HCT116 (cell line): ENCODE data around the gene MAPKAPK5. TPM values are rescaled to one million over a fixed set of nuclear protein-coding genes. Genes with fewer than 3 reads are reported as not detected.
"Not testable (repeated sequence)": the region's sequence is repeated elsewhere in the genome, so short reads cannot be mapped to it uniquely, and the experiment has no call there.

Source experiments
- ATAC-seq: fragments of 200-7000 bp; cut with Tn5 transposase; 2 replicates; pipeline ENCODE4 v1.9.1; 2020; ENCODE audit warnings: mild to moderate bottlenecking, moderate library complexity
- BruUV-seq: library from RNA; stranded (reverse); fragments of 400-500 nt; replicated peaks from 2 replicates; lab custom pipeline; 2021; lab: Mats Ljungman, UMichigan
- CTCF ChIA-PET: fragments of 300-600 bp; sonication (Branson Sonifier 250); formaldehyde crosslinking; loops from one replicate; lab custom pipeline; 2021; ENCODE audit warnings: antibody characterized with exemption; lab: Charles Lee
- POLR2A ChIA-PET: fragments of 300-600, 350-600 bp; sonication (Branson Sonifier 250); formaldehyde crosslinking; loops from one replicate; lab custom pipeline; 2021; ENCODE audit warnings: antibody characterized with exemption; lab: Charles Lee
- RAD21 ChIA-PET, 2 experiments: fragments of 300-600 bp; sonication (Branson Sonifier 250); formaldehyde crosslinking; loops; one replicate each; lab custom pipeline; 2023; ENCODE audit warnings: low total read pairs in 2 of 2; ENCODE audit not compliant: uncharacterized antibody in 2 of 2, unreplicated experiment in 2 of 2, low non-redundant PET in 1 of 2; lab: Charles Lee
- DNase-seq: peaks from one replicate; pipeline ENCODE4 v3.0.0-alpha.2; 2010; ENCODE audit warnings: low read depth, low spot score
- H2AFZ ChIP-seq: fragments of 200-600 bp; shearing (Covaris generic), sonication (generic); 2 replicates; pipeline ENCODE4 v1.6.1; 2017; ENCODE audit warnings: low read depth, mixed run types, mixed read lengths, antibody characterized with exemption, low read length; ENCODE audit not compliant: poor library complexity, severe bottlenecking
- H3K27ac ChIP-seq: 2 replicates; pipeline ENCODE4 v1.5.1; 2012; ENCODE audit warnings: low read depth, low read length
- H3K27me3 ChIP-seq: fragments of 200-600 bp; sonication (generic); 2 replicates; pipeline ENCODE4 v1.6.1; 2016; ENCODE audit warnings: mixed run types, low read length, mixed read lengths; ENCODE audit not compliant: insufficient read depth
- H3K36me3 ChIP-seq, 2 experiments: fragments of 200-500 bp in 1 of 2; fragments of 200-600 bp in 1 of 2; sonication (Bioruptor generic) in 1 of 2; sonication (generic) in 1 of 2; 2 replicates each; pipeline versions ENCODE4 v1.5.1 to v1.6.1; 2014 to 2016; ENCODE audit warnings: low read length in 2 of 2, inconsistent platforms in 1 of 2, mixed read lengths in 1 of 2, mixed run types in 1 of 2; ENCODE audit not compliant: insufficient read depth in 2 of 2, control insufficient read depth in 1 of 2
- H3K4me1 ChIP-seq, 2 experiments: fragments of 200-600 bp in 1 of 2; sonication (generic) in 1 of 2; 2 replicates each; pipeline versions ENCODE4 v1.5.1 to v1.6.1; 2012 to 2017; ENCODE audit warnings: low read length in 2 of 2, inconsistent platforms in 1 of 2, mild to moderate bottlenecking in 1 of 2, mixed read lengths in 1 of 2, mixed run types in 1 of 2, moderate library complexity in 1 of 2; ENCODE audit not compliant: insufficient read depth in 2 of 2, control insufficient read depth in 1 of 2
- H3K4me2 ChIP-seq: fragments of 200-600 bp; sonication (generic); 2 replicates; pipeline ENCODE4 v1.6.1; 2017; ENCODE audit warnings: mixed run types, low read length, mixed read lengths
- H3K4me3 ChIP-seq, 2 experiments: fragments of 200-600 bp in 1 of 2; sonication (generic) in 1 of 2; replicated peaks in 1 of 2; 2 replicates each; pipeline ENCODE4 v1.5.1; 2011 to 2016; ENCODE audit warnings: low read length in 2 of 2, control low read depth in 1 of 2, low read depth in 1 of 2, mild to moderate bottlenecking in 1 of 2, mixed read lengths in 1 of 2, mixed run types in 1 of 2
- H3K79me2 ChIP-seq: fragments of 200-600 bp; sonication (generic); 2 replicates; pipeline ENCODE4 v1.6.1; 2017; ENCODE audit warnings: mild to moderate bottlenecking, mixed run types, low read length, moderate library complexity, mixed read lengths; ENCODE audit not compliant: insufficient read depth
- H3K9ac ChIP-seq: fragments of 200-600 bp; sonication (generic); 2 replicates; pipeline ENCODE4 v1.6.1; 2016; ENCODE audit warnings: low read length, mixed read lengths
- H3K9me2 ChIP-seq: fragments of 200-600 bp; sonication (generic), shearing (Covaris generic); 2 replicates; pipeline ENCODE4 v1.6.1; 2017; ENCODE audit warnings: mixed run types, mild to moderate bottlenecking, moderate library complexity; ENCODE audit not compliant: insufficient read depth
- H3K9me3 ChIP-seq, 2 experiments: fragments of 200-500 bp in 1 of 2; fragments of 200-600 bp in 1 of 2; sonication (Bioruptor generic) in 1 of 2; sonication (generic) in 1 of 2; 2 replicates each; pipeline ENCODE4 v1.6.1; 2014 to 2017; ENCODE audit warnings: low read length in 2 of 2, mixed read lengths in 2 of 2, inconsistent platforms in 1 of 2, low read depth in 1 of 2, mild to moderate bottlenecking in 1 of 2, mixed run types in 1 of 2, moderate library complexity in 1 of 2; ENCODE audit not compliant: control insufficient read depth in 1 of 2, insufficient read depth in 1 of 2
- H4K20me1 ChIP-seq: fragments of 200-600 bp; sonication (generic), shearing (Covaris generic); 2 replicates; pipeline ENCODE4 v1.6.1; 2017; ENCODE audit warnings: mixed run types, mild to moderate bottlenecking, moderate library complexity; ENCODE audit not compliant: insufficient read depth
- CBX3 ChIP-seq: IDR thresholded peaks from 2 replicates; pipeline ENCODE4 v1.6.1; 2012; ENCODE audit warnings: low read depth
- CTCF ChIP-seq, 3 experiments: fragments of 200-600 bp in 1 of 3; sonication (generic) in 1 of 3; IDR thresholded peaks in 2 of 3; conservative IDR thresholded peaks in 1 of 3; 2 replicates each; pipeline ENCODE4 v1.5.1; 2012 to 2017; ENCODE audit warnings: low read depth in 2 of 3, low read length in 2 of 3, antibody characterized with exemption in 1 of 3, borderline replicate concordance in 1 of 3, control low read depth in 1 of 3, mild to moderate bottlenecking in 1 of 3, mixed read lengths in 1 of 3, mixed run types in 1 of 3, moderate library complexity in 1 of 3; ENCODE audit not compliant: insufficient read depth in 1 of 3
- EZH2phosphoT487 ChIP-seq: fragments of 200-600 bp; IDR thresholded peaks from 2 replicates; pipeline ENCODE4 v1.6.1; 2018; ENCODE audit warnings: antibody characterized with exemption, borderline replicate concordance
- FOSL1 ChIP-seq: IDR thresholded peaks from 2 replicates; pipeline ENCODE4 v1.6.1; 2012; ENCODE audit warnings: low read depth
- MAX ChIP-seq: IDR thresholded peaks from 2 replicates; pipeline ENCODE4 v1.6.1; 2012
- REST ChIP-seq: IDR thresholded peaks from 2 replicates; pipeline ENCODE4 v1.6.1; 2012; ENCODE audit warnings: low read depth
- TCF7L2 ChIP-seq: IDR thresholded peaks from 2 replicates; pipeline ENCODE4 v1.7.0; 2011; ENCODE audit warnings: borderline replicate concordance, inconsistent platforms; ENCODE audit not compliant: insufficient read depth, insufficient read length; ENCODE audit errors: extremely low read depth
- ZFX ChIP-seq: fragments of 450-650 bp; IDR thresholded peaks from 2 replicates; pipeline ENCODE4 v1.6.1; 2017
- ZNF274 ChIP-seq: fragments of 200-500 bp; sonication (Bioruptor generic); IDR thresholded peaks from 2 replicates; pipeline ENCODE4 v1.6.1; 2014; ENCODE audit warnings: mild to moderate bottlenecking, low read depth, low read length, inconsistent platforms
- intact Hi-C: fragments of 100-400 bp; cut with micrococcal nuclease; formaldehyde crosslinking; loops from 2 replicates; pipeline ENCODE4 v1.10.0; 2022
- total RNA-seq: library from RNA; stranded (reverse); gene quantifications from one replicate; pipeline ENCODE4 v1.2.1, GENCODE V29; 2021; ENCODE audit not compliant: unreplicated experiment

The MAPKAPK5 gene
- total RNA-seq, 1 experiment from 2014 or later, result 57.9 TPM

- intact Hi-C loops, result no loop called here
- TF ChIP-seq CTCF (IDR thresholded peaks at IDR 0.05 in 2 of 3, conservative IDR thresholded peaks at IDR 0.05 in 1 of 3; ENCODE audit: borderline replicate concordance in 1 of 3, insufficient read depth in 1 of 3, low read depth in 2 of 3, low read length in 2 of 3) (no peak), REST (no peak), FOSL1 (no peak), ZNF274 (no peak), TCF7L2 (no peak), CBX3 (no peak), MAX (no peak), EZH2phosphoT487 (no peak), ZFX (no peak)
- H3K4me3 ChIP-seq, result no peak overlapping the region
- H3K36me3 ChIP-seq, result no peaks in the 10 kb centered on the region
- no peak overlapping the region for H3K9ac ChIP-seq
- no peak overlapping the region for H3K4me2 ChIP-seq
- no TSS peak for BruUV-seq
- RAD21 ChIA-PET, result interaction anchor here in 1 of 2 experiments (0.7 kb wide), 1 partner anchor 62 kb away, joined by 3 read pairs; no protein-coding TSS in a partner anchor
- no peaks in the 10 kb centered on the region for H3K9me3 ChIP-seq
- H3K9me2 ChIP-seq, result no peaks in the 10 kb centered on the region
- H3K79me2 ChIP-seq, result no peaks in the 10 kb centered on the region
- POLR2A ChIA-PET, result no interaction called here
- peaks cover 0 to 6% of the 10 kb centered on the region in 2 experiments; a peak in 2 of 4 replicates for H3K4me1 ChIP-seq
- no peak overlapping the region for H2AFZ ChIP-seq
- DNase-seq (no peak), ATAC-seq (no peak)
- CTCF ChIA-PET, result interaction anchor here (1.1 kb wide), 1 partner anchor 10 kb away, joined by 3 read pairs; no protein-coding TSS in a partner anchor
- H3K27ac ChIP-seq, result no peak overlapping the region
- H4K20me1 ChIP-seq, result no peaks in the 10 kb centered on the region
- H3K27me3 ChIP-seq, result no peaks in the 10 kb centered on the region
Observed at GRCh38 chr12:111816065-111816615, 25.9 kb upstream of the MAPKAPK5 start.

GRCh38 chr12:111816898-111817297, 25.1 kb upstream of the MAPKAPK5 start:
- H3K27me3 ChIP-seq, H3K9me3 ChIP-seq, POLR2A ChIA-PET, H3K4me3 ChIP-seq, DNase-seq, H3K4me1 ChIP-seq, intact Hi-C loops, ATAC-seq, BruUV-seq, H2AFZ ChIP-seq, H3K9ac ChIP-seq, H3K36me3 ChIP-seq, H3K27ac ChIP-seq, H4K20me1 ChIP-seq, H3K4me2 ChIP-seq, H3K79me2 ChIP-seq, CTCF ChIA-PET, H3K9me2 ChIP-seq: not testable (repeated sequence)
- RAD21 ChIA-PET, result interaction anchor here in 1 of 2 experiments (0.7 kb wide), 1 partner anchor 63 kb away, joined by 3 read pairs; no protein-coding TSS in a partner anchor
